GM15510 (cell line): ENCODE results near the gene HPCAL1.

Experiments used
- POLR2A ChIP-seq: IDR thresholded peaks from 3 replicates; pipeline ENCODE4 v1.6.1; 2011; ENCODE audit warnings: borderline replicate concordance; ENCODE audit not compliant: insufficient read length; ENCODE audit errors: extremely low read depth

The HPCAL1 gene

GRCh38 chr2:10319892-10320574 is 17.3 kb downstream of the HPCAL1 start:
- TF ChIP-seq POLR2A: no peak

- TF ChIP-seq POLR2A: no peak
These were observed 17.8 kb downstream of the HPCAL1 start for GRCh38 chr2:10320575-10320931.

GRCh38 chr2:10320933-10321332 is 18.2 kb downstream of the HPCAL1 start:
- no peak for TF ChIP-seq POLR2A

- TF ChIP-seq POLR2A: no peak
These were observed 18.9 kb downstream of the HPCAL1 start for GRCh38 chr2:10321622-10322021.

- no peak for TF ChIP-seq POLR2A
These were observed 19.8 kb downstream of the HPCAL1 start for GRCh38 chr2:10322481-10322880.

- TF ChIP-seq POLR2A: no peak
These were observed 20.3 kb downstream of the HPCAL1 start for GRCh38 chr2:10322973-10323372.

- TF ChIP-seq POLR2A: no peak
These were observed 20.8 kb downstream of the HPCAL1 start for GRCh38 chr2:10323535-10323934.

- TF ChIP-seq POLR2A: no peak
These were observed 21.6 kb downstream of the HPCAL1 start for GRCh38 chr2:10324095-10324832.

GRCh38 chr2:10325278-10326145 is 22.8 kb downstream of the HPCAL1 start:
- no peak for TF ChIP-seq POLR2A

GRCh38 chr2:10326151-10326616 is 23.5 kb downstream of the HPCAL1 start:
- no peak for TF ChIP-seq POLR2A

- no peak for TF ChIP-seq POLR2A
These were observed 24.2 kb downstream of the HPCAL1 start for GRCh38 chr2:10326707-10327594.

- no peak for TF ChIP-seq POLR2A
These were observed 25.4 kb downstream of the HPCAL1 start for GRCh38 chr2:10327896-10328669.
